Measurements from ENCODE around the gene DCAF11.

DNA sequence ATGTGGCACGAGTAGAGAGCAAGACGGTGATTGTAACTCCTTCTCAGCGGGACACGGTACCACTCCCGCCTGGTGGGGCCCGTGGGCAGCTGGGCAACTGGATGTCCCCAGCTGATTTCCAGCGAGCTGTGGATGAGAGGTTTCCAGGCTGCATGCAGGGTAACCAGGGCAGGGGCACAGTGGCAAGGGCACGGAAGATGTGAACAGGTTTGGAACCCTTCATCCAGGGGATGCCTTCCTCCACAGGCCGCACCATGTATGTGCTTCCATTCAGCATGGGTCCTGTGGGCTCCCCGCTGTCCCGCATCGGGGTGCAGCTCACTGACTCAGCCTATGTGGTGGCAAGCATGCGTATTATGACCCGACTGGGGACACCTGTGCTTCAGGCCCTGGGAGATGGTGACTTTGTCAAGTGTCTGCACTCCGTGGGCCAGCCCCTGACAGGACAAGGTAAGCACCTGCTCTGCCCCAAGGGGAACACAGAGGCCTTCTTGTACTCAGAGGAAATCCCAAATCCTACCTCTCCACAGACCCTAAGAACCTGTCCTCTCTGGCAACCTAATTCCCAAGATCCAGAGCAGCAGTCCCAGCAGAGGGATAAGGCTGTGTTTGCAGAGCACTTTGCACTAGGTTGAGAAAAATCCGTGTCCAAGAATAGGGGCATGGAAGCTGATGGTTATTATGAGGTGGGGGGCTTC lies 16.2 kb upstream of the DCAF11 start:
- TF ChIP-seq, protein P1, sequence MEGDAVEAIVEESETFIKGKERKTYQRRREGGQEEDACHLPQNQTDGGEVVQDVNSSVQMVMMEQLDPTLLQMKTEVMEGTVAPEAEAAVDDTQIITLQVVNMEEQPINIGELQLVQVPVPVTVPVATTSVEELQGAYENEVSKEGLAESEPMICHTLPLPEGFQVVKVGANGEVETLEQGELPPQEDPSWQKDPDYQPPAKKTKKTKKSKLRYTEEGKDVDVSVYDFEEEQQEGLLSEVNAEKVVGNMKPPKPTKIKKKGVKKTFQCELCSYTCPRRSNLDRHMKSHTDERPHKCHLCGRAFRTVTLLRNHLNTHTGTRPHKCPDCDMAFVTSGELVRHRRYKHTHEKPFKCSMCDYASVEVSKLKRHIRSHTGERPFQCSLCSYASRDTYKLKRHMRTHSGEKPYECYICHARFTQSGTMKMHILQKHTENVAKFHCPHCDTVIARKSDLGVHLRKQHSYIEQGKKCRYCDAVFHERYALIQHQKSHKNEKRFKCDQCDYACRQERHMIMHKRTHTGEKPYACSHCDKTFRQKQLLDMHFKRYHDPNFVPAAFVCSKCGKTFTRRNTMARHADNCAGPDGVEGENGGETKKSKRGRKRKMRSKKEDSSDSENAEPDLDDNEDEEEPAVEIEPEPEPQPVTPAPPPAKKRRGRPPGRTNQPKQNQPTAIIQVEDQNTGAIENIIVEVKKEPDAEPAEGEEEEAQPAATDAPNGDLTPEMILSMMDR (conservative IDR thresholded peaks at IDR 0.05; ENCODE audit: low read depth, low read length), result no peak
- TF ChIP-seq EZH2 (IDR thresholded peaks at IDR 0.05; ENCODE audit: low read length, unreplicated experiment), result no peak
